Fibroblast of lung (primary cell): ENCODE data around the gene DSCAML1. TPM values are rescaled to one million over a fixed set of nuclear protein-coding genes. Genes with fewer than 3 reads are reported as not detected.

ENCODE experiments used
- DNase-seq, 2 donors: peaks; one replicate each; pipeline versions ENCODE4 v3.0.0 to v3.0.0-alpha.2; 2010; ENCODE audit warnings: low read depth in 2 of 2
- H2AFZ ChIP-seq: 2 replicates; pipeline ENCODE4 v1.5.1; 2012; ENCODE audit warnings: low read length, control low read depth, inconsistent platforms
- H3K27ac ChIP-seq: 2 replicates; pipeline ENCODE4 v1.5.1; 2011; ENCODE audit warnings: low read length, control low read depth; ENCODE audit not compliant: insufficient read depth
- H3K27me3 ChIP-seq: 2 replicates; pipeline ENCODE4 v1.5.1; 2011; ENCODE audit warnings: mild to moderate bottlenecking, low read length; ENCODE audit not compliant: control insufficient read depth, insufficient read depth
- H3K36me3 ChIP-seq: 2 replicates; pipeline ENCODE4 v1.5.1; 2011; ENCODE audit warnings: low read length; ENCODE audit not compliant: control insufficient read depth, insufficient read depth
- H3K4me1 ChIP-seq: 2 replicates; pipeline ENCODE4 v1.5.1; 2011; ENCODE audit warnings: low read length; ENCODE audit not compliant: control insufficient read depth, insufficient read depth; ENCODE audit errors: extremely low read depth
- H3K4me2 ChIP-seq: 2 replicates; pipeline ENCODE4 v1.5.1; 2011; ENCODE audit warnings: low read length, control low read depth; ENCODE audit not compliant: insufficient read depth; ENCODE audit errors: extremely low read depth
- H3K4me3 ChIP-seq, 4 experiments: fragments of 200-600 bp in 1 of 4; sonication (generic) in 1 of 4; replicated peaks in 1 of 4; 2 replicates each; pipeline ENCODE4 v1.5.1; 2011 to 2016; ENCODE audit warnings: low read length in 4 of 4, low read depth in 3 of 4, mild to moderate bottlenecking in 3 of 4, control low read depth in 2 of 4, inconsistent platforms in 1 of 4, mixed read lengths in 1 of 4; ENCODE audit not compliant: insufficient read depth in 1 of 4; ENCODE audit errors: control extremely low read depth in 1 of 4
- H3K79me2 ChIP-seq: 2 replicates; pipeline ENCODE4 v1.5.1; 2012; ENCODE audit warnings: mild to moderate bottlenecking, low read length, inconsistent platforms; ENCODE audit not compliant: control insufficient read depth, insufficient read depth
- H3K9ac ChIP-seq: 2 replicates; pipeline ENCODE4 v1.5.1; 2011; ENCODE audit warnings: mild to moderate bottlenecking, low read length, control low read depth; ENCODE audit not compliant: insufficient read depth
- H3K9me3 ChIP-seq: 2 replicates; pipeline ENCODE4 v1.5.1; 2012; ENCODE audit warnings: low read depth, low read length; ENCODE audit not compliant: control insufficient read depth, insufficient read depth
- H4K20me1 ChIP-seq: 2 replicates; pipeline ENCODE4 v1.5.1; 2011; ENCODE audit warnings: low read length; ENCODE audit not compliant: control insufficient read depth, insufficient read depth; ENCODE audit errors: extremely low read depth
- EZH2 ChIP-seq: IDR thresholded peaks from 2 replicates; pipeline ENCODE4 v1.5.1; 2012; ENCODE audit warnings: low read length, control low read depth, mild to moderate bottlenecking; ENCODE audit errors: missing control alignments
- polyA plus RNA-seq, 2 donors: library from polyadenylated mRNA; depleted of rRNA in 1 of 2; stranded (reverse) in 1 of 2; unstranded in 1 of 2; fragments of >200 nt; gene quantifications; 2 replicates each; pipeline ENCODE4 v1.2.1, GENCODE V29; 2011 to 2012; ENCODE audit warnings: missing spikeins in 1 of 2
- total RNA-seq: library from RNA; depleted of rRNA; stranded (reverse); fragments of >200 nt; gene quantifications from 2 replicates; pipeline ENCODE4 v1.2.1, GENCODE V29; 2014
- TF ChIP-seq, protein P1 (sequence below), 2 donors: IDR thresholded peaks in 1 of 2; conservative IDR thresholded peaks in 1 of 2; 1 replicate in 1 of 2; 2 replicates in 1 of 2; pipeline ENCODE4 v1.5.1; 2011 to 2012; ENCODE audit warnings: low read length in 2 of 2, control low read depth in 1 of 2, inconsistent platforms in 1 of 2, low read depth in 1 of 2, mild to moderate bottlenecking in 1 of 2

DSCAML1 gene
- total and polyA plus RNA-seq, 2 donors (not counting 1 experiment from before 2014, with no cell fraction given), result not detected

DNA sequence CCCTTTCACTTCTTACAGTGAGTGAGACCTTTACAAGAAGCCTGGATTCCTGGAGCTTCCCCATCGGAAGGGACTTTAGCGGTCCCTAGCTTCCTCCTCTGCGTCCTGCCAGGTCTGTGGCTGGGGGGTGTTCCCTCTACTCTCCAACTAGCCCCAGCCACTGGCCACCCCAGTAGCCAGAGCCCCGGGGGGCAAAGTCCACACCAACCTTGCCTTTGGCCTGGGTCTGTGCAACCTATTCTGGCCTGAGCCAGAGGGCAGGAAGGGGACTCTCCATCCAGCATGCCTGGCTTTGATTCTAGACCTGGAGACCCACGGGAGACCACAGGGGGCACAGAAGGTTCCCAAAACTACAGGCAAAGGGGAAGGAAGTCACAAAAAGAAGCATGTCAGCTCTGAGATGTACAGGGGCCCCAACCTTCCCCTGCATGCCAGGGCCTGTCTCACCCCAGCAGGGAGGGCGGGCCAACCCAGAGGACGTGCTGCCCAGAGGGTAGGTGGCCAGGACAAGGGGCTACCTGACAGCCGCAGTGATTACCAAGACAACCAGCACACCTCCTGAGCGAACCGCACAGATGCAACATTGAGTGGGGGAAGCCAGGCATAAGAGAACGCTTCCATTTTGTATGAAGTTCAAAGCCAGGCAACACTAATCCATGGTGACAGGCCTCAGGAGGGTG lies 52.4 kb downstream of the DSCAML1 start:
- Histone ChIP-seq H3K36me3 (no peaks in the 10 kb centered on the region), H3K9ac (no peak overlapping the region), H3K27me3 (no peaks in the 10 kb centered on the region), H3K79me2 (no peaks in the 10 kb centered on the region), H3K27ac (no peak overlapping the region), H2AFZ (no peak overlapping the region), H3K4me3 (no peak overlapping the region), H3K4me2 (no peak overlapping the region), H3K9me3 (no peaks in the 10 kb centered on the region), H4K20me1 (no peaks in the 10 kb centered on the region), H3K4me1 (no peaks in the 10 kb centered on the region)
- DNase-seq, result no peak
- TF ChIP-seq, protein P1, sequence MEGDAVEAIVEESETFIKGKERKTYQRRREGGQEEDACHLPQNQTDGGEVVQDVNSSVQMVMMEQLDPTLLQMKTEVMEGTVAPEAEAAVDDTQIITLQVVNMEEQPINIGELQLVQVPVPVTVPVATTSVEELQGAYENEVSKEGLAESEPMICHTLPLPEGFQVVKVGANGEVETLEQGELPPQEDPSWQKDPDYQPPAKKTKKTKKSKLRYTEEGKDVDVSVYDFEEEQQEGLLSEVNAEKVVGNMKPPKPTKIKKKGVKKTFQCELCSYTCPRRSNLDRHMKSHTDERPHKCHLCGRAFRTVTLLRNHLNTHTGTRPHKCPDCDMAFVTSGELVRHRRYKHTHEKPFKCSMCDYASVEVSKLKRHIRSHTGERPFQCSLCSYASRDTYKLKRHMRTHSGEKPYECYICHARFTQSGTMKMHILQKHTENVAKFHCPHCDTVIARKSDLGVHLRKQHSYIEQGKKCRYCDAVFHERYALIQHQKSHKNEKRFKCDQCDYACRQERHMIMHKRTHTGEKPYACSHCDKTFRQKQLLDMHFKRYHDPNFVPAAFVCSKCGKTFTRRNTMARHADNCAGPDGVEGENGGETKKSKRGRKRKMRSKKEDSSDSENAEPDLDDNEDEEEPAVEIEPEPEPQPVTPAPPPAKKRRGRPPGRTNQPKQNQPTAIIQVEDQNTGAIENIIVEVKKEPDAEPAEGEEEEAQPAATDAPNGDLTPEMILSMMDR (conservative IDR thresholded peaks at IDR 0.05 in 1 of 2, IDR thresholded peaks at IDR 0.05 in 1 of 2; ENCODE audit: low read depth in 1 of 2, low read length in 2 of 2), result no peak
- no peak for TF ChIP-seq EZH2

DNA sequence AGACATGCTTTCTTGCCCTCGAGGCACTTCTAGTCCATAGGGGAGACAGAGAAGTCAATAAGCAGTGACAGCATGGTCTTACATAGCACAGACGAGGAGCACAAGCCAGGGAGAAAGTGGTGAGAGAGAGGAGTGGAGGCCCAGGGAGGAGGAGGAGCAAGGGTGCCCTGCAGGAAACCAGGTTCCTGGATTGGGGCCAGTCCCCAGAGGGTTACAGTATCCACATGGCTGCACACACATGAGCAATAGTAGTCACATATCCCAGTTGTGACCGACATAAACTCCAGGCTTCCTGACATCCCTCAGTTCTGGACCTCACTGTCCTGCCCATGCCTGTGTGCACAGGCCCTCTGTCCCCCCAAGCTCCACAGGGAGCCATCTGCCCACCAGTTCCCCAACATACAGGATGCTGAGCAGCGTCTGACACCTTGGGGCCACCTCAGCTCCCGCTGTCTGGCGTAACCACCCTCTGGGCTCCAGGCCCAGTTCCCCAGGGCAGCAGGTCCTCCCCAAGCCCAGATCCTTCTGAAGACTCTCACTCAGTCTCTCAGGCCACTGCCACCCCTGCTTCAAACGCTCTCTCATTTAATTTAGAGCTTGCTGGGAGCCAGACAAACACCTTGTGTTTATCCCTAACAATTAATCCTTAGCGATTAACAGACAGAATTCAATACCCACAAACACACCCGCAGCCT lies 53.7 kb downstream of the DSCAML1 start:
- no peak overlapping the region for H2AFZ ChIP-seq
- no peaks in the 10 kb centered on the region for H4K20me1 ChIP-seq
- H3K9ac ChIP-seq, result no peak overlapping the region
- no peaks in the 10 kb centered on the region for H3K27me3 ChIP-seq
- H3K4me2 ChIP-seq, result no peak overlapping the region
- H3K4me3 ChIP-seq, result no peak overlapping the region
- no peak for DNase-seq
- no peaks in the 10 kb centered on the region for H3K79me2 ChIP-seq
- no peak for TF ChIP-seq EZH2
- TF ChIP-seq, protein P1 (conservative IDR thresholded peaks at IDR 0.05 in 1 of 2, IDR thresholded peaks at IDR 0.05 in 1 of 2; ENCODE audit: low read depth in 1 of 2, low read length in 2 of 2), result no peak
- no peaks in the 10 kb centered on the region for H3K9me3 ChIP-seq
- H3K4me1 ChIP-seq, result no peaks in the 10 kb centered on the region
- no peak overlapping the region for H3K27ac ChIP-seq
- no peaks in the 10 kb centered on the region for H3K36me3 ChIP-seq

DNA sequence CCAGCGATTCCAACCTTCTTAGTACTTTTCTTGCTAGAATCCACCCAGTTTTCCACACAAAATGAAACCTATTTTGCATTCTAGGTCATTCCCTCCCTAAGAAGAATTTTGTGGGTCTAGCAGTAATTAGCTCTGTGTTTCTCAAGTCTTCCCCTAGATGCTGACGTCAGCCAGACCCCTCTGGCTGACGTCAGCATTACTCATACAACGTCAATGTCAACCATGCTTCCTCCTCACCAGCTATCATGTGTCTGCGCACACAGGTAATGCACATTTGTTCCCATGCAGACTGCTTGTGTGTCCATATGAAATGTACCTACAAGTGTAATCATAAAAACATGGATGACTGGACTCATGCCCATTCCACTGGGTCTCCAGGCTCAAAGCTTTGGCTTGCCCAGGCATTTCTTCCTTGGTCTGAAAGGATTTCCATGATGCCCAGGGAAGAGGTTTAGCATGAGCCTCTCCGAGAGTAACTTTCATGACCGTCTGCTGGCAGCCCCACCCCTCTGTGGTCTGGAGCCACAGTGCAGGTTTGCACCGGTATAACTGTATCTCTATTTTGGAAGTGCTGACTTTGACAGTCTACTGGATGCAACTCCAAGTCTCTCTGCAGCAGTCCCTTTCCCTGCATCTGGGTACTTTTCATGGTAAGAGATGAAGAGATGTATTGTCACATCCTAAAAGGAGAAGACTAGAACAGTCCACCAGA lies 58.6 kb downstream of the DSCAML1 start:
- TF ChIP-seq EZH2, result no peak
- TF ChIP-seq, protein P1 (conservative IDR thresholded peaks at IDR 0.05 in 1 of 2, IDR thresholded peaks at IDR 0.05 in 1 of 2; ENCODE audit: low read depth in 1 of 2, low read length in 2 of 2), result no peak

More for the DNA sequence above, 58.6 kb downstream of the DSCAML1 start:
- H2AFZ ChIP-seq, result no peak overlapping the region
- H3K4me3 ChIP-seq, result no peak overlapping the region
- no peak overlapping the region for H3K27ac ChIP-seq
- no peaks in the 10 kb centered on the region for H3K4me1 ChIP-seq
- H3K4me2 ChIP-seq, result no peak overlapping the region
- H3K9ac ChIP-seq, result no peak overlapping the region
- no peaks in the 10 kb centered on the region for H3K36me3 ChIP-seq
- no peaks in the 10 kb centered on the region for H3K79me2 ChIP-seq
- H3K27me3 ChIP-seq, result no peaks in the 10 kb centered on the region
- no peak for DNase-seq
- H3K9me3 ChIP-seq, result no peaks in the 10 kb centered on the region
- no peaks in the 10 kb centered on the region for H4K20me1 ChIP-seq
